OCI-M1 (cell line): ENCODE measurements around the gene FAM186B.
"Not testable (repeated sequence)": the region's sequence is repeated elsewhere in the genome, so short reads cannot be mapped to it uniquely, and the experiment has no call there.

ENCODE experiments used
- DNase-seq: peaks from one replicate; lab custom pipeline; 2025; lab: John Stamatoyannopoulos, UW

FAM186B gene

DNA sequence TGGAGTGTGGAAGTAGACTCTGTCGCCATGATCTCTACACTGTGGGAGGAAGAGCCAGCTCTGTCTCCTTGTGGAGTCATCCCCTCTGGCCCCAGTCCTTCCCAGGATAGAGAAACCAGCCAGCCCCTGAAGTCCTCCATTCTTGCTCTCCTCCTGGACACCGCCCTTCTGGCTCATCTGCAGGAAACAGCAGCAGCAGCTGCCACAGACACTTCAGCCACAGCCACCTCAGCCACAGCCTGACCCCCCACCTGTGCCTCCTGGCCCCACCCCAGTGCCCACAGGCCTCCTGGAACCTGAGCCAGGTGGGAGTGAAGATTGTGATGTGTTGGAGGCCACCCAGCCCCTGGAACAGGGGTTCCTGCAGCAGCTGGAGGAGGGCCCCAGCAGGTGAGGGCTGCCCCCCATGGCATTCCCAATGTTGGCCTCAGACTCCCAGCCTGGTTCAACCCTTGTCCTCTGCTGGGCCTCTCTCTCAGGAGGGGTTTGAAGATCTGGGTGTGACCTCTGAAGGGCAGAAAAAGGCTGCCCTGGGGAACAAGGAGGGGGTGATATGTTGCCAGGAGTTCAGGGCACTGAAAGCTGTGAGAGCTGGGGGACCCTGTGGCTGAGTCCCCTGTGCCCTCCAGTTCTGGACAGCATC is 28.4 kb upstream of the FAM186B start:
- no peak for DNase-seq

GRCh38 chr12:49632986-49633702 is 27.7 kb upstream of the FAM186B start:
- no peak for DNase-seq

DNA sequence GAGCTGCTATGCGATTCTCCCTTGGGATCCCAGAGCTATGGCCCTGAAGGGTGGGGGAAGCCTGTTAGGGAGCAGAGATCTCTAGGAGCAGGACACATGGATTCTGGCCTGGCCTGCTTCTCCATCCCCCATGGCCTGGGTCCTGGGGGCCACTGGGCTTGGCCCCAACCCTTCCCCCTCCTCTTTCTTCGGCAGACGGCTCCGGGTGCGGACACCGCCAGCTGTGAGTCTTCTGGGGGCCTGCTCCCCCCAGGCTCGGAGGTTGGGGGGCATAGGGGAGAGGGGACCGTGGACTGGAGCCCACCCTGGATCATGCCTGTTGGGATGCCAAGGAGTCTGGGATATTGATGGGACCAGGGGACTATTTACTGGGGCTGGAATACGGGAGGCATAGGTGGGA is 27.0 kb upstream of the FAM186B start:
- no peak for DNase-seq

DNA sequence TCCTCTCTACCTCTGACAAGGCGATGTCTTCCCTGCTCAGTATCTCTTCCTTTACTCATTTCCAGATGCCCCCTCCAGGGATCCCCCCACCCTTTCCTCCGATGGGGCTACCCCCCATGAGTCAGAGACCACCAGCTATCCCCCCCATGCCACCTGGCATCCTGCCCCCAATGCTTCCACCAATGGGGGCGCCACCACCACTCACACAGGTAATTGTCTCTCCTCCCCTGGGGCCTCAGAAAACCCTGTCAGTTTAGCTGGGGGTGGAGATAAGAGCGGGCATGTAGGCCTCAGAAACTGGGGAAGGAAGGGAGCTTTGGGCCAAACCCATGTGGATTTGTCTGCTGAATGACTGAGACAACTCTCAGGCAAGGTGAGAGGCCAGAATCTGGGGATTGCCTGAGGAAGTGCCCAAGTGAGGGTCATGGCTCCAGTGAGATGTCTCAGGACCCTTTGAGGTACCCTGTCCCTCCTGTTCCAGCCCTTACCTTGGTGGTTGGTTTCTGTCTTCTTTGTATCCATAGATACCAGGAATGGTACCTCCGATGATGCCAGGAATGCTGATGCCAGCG is 26.0 kb upstream of the FAM186B start:
- DNase-seq, result no peak

- DNase-seq, result no peak
Measured at GRCh38 chr12:49627752-49628360, 22.4 kb upstream of the FAM186B start.

DNA sequence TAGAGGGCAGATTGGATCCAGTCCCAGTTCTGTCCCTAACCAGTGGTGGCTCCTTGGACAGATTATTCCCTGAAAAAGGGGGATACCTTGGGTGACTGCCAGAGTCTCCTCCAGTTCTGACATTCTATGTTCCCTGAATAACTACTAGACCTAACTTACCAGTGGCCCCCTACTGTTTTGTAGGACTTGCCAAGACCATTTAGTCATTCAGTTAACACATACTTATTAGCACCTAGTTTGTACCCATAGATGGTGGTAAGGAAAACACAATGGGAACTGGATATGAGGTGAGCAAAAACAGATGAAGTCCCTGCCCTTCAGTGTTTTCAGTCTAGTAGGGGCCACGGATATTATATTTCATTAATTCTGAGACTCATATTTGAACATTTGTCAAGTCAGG is 21.4 kb upstream of the FAM186B start:
- no peak for DNase-seq

DNA sequence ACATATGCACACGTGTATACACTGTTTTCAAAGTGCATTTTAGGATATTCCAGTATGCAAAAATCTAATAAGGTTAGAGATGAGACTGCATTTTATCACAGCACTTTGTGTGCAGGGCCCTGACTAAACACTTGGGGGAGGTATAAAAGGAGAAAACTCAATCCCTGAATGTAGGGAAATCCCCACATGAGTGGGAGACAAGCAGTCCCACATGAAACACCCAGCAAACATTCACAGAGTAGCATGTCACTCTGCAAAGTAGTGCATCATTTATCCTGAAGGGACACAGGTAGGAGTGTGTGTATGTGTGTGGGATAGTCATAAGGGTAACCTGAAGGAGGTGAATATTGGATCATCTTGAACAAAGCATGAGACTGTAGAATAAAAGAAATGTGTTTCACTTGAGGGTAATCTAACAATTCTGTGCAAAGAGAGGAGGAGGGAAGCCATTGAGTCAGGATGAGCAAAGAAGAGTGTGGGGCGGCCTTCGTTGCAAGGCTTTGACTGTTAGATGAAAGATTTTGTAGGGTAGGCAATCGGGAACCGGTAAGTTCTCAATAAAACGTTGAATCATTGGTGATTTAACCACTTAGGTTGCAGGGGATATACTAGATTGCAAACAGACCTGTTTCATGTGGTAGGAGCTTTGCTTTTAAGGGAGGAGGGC is 20.9 kb upstream of the FAM186B start:
- DNase-seq, result peak; percentile 24

DNA sequence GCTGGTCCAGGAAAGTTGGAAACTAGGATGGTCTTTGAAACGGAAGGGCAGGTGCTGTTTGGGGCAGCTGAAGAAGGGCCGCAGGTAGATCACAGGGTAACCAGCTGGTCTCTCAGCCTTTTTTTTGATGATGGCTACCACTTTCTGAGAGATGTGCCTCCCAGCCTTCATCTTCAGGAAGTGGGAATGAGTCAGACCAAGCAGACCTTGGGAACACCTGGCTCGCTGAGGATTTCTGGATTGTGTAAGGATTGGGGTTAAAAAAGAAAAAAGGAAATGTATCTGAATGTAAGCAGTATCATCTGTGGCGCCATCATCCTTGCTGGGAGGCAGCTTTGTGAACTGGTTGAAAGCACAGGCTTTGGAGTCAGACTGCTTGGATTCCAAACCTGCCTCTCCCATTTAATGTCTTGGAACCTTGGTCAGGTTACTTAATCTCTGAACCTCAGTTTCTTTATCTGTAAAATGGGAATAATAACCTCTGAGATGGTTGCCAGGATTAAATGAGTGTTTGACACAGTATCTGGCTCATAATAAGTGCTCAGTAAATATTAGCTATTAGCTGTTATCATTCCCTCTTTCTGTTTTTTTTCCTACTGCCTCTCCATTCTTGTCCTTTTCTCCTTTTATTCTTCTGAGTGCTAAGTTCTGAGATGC is 19.6 kb upstream of the FAM186B start:
- no peak for DNase-seq

DNA sequence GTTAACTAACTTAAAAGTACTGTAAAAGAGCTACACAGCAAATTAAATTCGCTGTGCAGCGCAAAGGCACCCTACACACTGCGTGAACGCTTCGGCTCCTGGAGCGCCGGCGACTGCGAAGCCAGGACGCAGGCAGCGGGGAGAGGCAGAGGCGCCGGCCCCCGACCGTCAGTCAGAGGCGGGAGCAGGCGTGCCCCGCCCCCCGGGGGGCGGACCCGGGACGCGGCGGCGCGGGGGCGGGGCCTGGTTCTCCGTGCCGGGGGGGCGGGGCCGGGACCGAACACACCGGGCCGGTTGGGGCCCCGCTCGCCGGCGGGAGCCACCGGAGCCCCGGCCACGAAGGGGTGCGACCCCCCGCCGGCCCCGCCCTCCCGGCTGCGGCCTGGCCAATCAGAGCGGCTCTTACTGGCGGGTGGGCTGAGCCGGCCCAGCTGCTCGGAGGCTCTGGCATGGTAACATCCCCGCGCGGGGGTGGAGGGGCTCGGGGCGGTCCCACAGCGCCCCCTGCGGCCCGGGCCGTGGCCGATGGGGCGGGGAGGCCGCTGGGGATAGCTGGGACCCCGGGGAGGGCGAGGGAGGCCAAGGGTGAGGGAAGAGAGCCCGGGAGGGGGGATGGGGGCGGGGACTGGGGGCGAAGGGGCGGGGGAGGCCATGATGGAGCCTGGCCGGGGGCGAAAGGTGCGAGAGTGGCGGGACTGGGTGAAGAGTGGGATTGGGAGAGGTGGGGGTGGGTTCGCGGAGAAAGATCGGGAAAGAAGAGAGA is 17.9 kb upstream of the FAM186B start, which contains the start of gene PRPF40B:
PRPF40B (plus strand) TSS at position 420 of the 763 bp plus-strand sequence; CDS start at position 450, 30 bp downstream.
- peak; percentile 93 for DNase-seq

GRCh38 chr12:49622501-49623141 is 17.2 kb upstream of the FAM186B start:
- peak; percentile 70 for DNase-seq

DNA sequence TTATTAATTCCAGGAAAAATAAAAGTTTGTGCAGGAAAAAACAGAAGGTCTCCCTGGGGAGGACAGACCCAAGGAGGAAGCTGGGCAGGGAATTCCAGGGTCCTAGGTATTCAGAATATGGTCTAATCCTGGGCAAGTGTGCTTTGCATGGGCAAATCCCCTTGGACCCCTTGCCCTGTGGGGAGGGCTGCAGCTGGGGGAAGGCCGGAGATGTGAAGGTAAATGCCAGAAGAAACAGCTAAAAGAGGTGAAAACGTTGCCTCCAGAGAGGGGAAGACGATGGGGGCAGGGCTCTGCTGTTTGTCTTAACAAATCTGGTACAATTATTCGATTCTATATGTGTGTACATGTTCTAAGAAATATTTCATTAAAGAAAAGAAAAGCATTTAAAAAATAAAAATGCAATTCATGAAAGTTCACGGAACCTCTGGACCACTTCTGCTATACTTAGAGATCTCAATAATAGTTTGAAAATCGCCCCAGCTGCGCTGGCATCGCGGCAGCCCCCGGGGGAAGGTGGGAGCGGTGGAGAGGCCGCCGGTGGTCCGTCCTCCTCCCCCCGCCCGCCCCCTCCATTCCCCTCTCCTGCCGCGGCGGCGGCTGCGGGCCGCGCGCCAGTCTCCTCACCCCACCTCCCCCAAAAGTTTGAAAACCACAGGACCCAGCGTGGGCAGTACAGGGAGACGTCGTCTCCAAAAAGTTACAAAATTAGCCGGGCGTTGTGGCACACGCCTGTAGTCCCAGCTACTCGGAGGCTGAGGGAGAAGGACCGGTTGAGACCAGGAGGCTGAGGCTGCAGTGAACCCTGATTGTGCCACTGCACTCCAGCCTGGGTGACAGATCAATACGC is 16.4 kb upstream of the FAM186B start:
- no peak for DNase-seq

- DNase-seq, result no peak
Measured at GRCh38 chr12:49619286-49619685, 13.8 kb upstream of the FAM186B start.

DNA sequence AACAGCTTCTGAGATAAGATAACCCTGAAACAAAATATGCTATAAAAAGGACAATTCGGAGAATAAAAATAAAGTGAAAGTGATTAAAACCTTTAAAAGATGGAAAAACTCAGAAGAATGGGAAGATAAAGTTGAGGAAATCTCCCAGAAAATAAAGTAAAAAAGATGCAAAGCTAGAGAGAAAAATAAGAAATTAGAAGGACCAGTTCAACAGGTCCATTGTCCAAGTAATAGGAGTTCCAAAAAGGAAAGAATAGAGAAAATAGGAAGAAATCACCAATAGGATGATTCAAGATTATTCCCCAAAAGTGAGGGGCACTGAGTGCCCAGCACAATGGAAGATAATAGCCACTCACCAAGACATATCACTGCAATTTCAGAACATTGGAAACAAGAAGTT is 13.1 kb upstream of the FAM186B start:
- DNase-seq, result no peak

GRCh38 chr12:49616533-49617219 is 11.2 kb upstream of the FAM186B start:
- no peak for DNase-seq

DNA sequence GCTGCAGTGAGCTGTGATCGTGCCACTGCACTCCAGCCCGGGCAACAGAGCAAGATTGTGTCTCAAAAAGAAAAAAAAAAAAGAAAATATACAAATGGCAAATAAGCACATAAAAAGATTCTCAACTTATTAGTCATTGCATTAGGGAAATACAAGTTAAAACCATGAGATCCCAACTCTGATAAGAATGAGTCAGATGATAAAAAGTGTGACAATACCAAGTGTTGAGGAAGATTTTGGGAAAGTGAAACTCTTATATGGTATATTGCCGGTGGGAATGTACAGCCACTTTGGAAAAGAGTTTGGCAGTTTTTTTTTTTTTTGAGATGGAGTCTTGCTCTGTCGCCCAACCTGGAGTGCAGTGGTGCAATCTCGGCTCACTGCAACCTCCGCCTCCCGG is 10.3 kb upstream of the FAM186B start:
- DNase-seq, result no peak

DNA sequence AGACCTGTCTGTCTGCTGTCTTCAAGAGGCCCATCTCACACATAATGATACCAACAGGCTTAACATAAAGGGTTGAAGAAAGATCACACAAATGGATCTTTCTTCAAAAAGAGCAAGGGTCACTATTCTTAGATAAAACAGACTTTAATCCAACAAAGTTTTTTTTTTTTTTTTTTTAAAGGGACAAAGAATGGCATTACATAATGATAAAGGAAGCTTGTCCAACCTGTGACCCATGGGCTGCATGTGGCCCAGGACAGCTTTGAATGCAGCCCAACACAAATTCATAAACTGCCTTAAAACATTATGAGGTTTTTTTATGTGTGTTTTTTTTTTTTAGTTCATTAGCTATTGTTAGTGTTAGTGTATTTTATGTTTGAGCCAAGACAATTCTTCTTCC is 6.8 kb upstream of the FAM186B start:
- no peak for DNase-seq

DNA sequence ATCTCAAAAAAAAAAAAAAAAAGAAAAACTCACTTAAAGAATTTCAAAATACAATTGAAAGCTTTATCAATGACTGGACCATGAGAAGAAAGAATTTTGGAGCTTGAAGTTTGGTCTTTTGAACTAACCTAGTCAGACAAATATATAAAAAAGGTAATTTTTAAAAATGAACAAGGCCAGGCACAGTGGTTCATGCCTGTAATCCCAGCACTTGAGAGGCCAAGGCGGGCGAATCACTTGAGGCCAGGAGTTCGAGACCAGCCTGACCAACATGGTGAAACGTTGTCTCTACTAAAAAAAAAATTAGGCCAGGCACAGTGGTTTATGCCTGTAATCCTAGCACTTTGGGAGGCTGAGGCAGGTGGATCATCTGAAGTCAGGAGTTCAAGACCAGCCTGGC is 5.3 kb upstream of the FAM186B start:
- DNase-seq, result not testable (repeated sequence)

DNA sequence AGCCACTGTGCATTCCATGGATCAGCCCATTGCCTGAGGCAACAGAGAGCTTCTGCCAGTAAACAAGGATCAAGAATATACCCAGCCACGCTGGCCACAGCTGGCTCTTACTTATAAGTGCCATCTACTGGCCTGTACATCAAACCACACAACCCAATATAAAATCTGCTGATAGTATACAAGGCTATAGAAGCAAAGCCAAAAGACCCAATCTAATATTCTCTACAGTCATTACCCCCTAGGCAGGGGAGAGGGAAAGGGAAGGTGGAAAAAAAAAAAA is 4.4 kb upstream of the FAM186B start:
- no peak for DNase-seq
